Chondrocyte (in vitro differentiated cells): Measurements from ENCODE around the gene CPZ. TPM values are rescaled to one million over a fixed set of nuclear protein-coding genes. Genes with fewer than 3 reads are reported as not detected.
A peak's percentile ranks its signal among the peaks of the same experiment; 100 is the strongest.

Experiments
- DNase-seq: peaks from one replicate; pipeline ENCODE4 v3.0.0; 2021; ENCODE audit warnings: mixed read lengths, low spot score
- H3K27ac Mint-ChIP-seq: one replicate; pipeline ENCODE4 v1.8.0; 2021; ENCODE audit warnings: mild to moderate bottlenecking, moderate library complexity, mixed read lengths; ENCODE audit not compliant: unreplicated experiment
- H3K27me3 Mint-ChIP-seq: 2 replicates; pipeline ENCODE4 v1.8.0; 2021; ENCODE audit warnings: low read depth, mixed read lengths
- H3K36me3 Mint-ChIP-seq: 2 replicates; pipeline ENCODE4 v1.8.0; 2021; ENCODE audit warnings: low read depth, mixed read lengths
- H3K4me1 Mint-ChIP-seq: 2 replicates; pipeline ENCODE4 v1.8.0; 2021; ENCODE audit warnings: low read depth, mild to moderate bottlenecking, mixed read lengths
- H3K4me3 Mint-ChIP-seq: one replicate; pipeline ENCODE4 v1.8.0; 2021; ENCODE audit warnings: mild to moderate bottlenecking, moderate library complexity, mixed read lengths; ENCODE audit not compliant: unreplicated experiment
- H3K9me3 Mint-ChIP-seq: 2 replicates; pipeline ENCODE4 v1.8.0; 2021; ENCODE audit warnings: low read depth, mixed read lengths
- total RNA-seq: library from RNA; stranded (reverse); gene quantifications from 3 replicates; pipeline ENCODE4 v1.2.1, GENCODE V29; 2021
- TF ChIP-seq, protein P1 (sequence below): fragments of 200-600 bp; sonication (generic); IDR thresholded peaks from 2 replicates; pipeline ENCODE4 v1.5.0; 2021; ENCODE audit warnings: antibody characterized with exemption, mild to moderate bottlenecking, moderate library complexity

CPZ gene
- total RNA-seq, 1 donor from 2014 or later = 9.5 TPM

DNA sequence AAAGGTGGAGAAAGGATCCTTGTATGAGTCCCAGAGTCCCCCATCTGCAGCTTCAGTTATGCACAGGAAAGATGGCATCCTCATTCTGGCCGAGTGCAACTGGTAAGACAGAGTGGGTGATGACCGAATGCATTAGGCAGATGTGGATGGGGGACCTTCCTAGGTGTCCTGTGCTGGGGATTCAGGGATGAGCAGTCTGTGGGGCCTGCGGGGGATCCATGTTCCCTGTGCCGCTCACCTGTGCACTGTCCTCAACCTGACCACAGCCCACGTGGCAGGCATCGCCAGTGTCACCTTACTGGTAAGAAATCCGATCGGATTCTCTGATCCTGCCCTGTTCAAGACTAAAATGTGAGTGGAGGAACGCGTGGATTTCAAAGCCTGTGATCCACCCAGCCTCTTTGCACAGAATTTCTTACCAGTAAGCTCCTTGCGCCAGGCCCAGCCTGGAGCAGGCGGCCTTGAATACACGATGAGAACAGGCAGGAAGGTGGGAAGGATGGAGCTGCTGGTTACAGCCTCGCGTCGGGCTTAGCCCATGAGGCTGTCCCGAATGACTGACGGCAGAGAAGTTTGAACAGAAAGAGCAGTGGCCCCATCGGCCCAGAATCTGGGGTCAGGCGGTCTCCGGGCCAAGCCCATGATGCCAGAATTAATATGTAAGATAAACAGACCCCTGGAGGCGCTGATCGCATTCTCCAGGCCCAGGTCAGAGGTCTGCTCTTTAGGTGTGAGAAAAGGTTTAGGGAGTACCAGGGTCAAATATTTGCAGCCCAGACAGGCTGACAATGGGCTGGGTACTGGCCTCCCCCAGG lies 56.5 kb downstream of the CPZ start:
- Mint-ChIP-seq H3K36me3 (no peaks in the 10 kb centered on the region), H3K9me3 (no peaks in the 10 kb centered on the region), H3K4me1 (no peaks in the 10 kb centered on the region), H3K4me3 (no peak overlapping the region), H3K27ac (no peak overlapping the region), H3K27me3 (peaks cover 30% of the 10 kb centered on the region)
- DNase-seq = peak; percentile 64
- TF ChIP-seq, protein P1, sequence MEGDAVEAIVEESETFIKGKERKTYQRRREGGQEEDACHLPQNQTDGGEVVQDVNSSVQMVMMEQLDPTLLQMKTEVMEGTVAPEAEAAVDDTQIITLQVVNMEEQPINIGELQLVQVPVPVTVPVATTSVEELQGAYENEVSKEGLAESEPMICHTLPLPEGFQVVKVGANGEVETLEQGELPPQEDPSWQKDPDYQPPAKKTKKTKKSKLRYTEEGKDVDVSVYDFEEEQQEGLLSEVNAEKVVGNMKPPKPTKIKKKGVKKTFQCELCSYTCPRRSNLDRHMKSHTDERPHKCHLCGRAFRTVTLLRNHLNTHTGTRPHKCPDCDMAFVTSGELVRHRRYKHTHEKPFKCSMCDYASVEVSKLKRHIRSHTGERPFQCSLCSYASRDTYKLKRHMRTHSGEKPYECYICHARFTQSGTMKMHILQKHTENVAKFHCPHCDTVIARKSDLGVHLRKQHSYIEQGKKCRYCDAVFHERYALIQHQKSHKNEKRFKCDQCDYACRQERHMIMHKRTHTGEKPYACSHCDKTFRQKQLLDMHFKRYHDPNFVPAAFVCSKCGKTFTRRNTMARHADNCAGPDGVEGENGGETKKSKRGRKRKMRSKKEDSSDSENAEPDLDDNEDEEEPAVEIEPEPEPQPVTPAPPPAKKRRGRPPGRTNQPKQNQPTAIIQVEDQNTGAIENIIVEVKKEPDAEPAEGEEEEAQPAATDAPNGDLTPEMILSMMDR = no peak

DNA sequence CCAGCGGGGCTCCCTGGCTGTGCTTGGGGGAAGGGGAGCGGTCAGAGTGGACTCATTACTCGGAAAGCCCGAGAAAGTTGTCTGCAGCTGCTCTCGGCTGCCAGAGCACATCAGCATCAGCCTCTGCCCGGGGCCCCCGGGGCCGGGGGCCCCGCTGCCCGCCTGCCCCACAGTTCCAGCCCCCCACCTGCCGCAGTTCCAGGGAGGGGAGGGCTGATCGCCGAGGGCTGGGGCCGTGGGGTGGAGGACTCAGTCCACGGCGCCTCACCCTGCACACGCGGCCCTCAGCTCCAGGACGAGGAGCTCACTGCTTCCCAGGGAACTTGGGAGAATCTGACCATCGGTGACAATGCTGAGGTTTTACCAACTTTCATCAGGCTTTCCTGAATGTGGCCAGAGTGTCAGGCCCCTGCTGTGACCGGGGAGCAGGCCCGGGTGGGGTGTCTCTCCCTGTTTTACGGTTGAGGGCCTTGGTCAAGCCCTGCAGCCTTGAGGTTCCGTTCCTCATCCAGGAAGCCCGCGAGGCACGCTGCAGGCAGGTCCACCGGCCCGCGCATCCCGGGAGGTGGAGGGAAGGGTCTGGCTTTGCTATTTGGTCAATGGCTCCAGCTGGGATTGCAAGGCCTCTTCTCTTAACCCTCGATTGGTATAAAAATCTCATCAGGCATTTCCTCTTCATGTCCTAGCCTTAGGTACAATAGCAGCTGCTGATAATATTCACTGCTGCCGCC lies 57.2 kb downstream of the CPZ start:
- Mint-ChIP-seq H3K9me3 (peaks cover 4% of the 10 kb centered on the region), H3K4me1 (no peaks in the 10 kb centered on the region), H3K4me3 (no peak overlapping the region), H3K27ac (no peak overlapping the region), H3K27me3 (peaks cover 30% of the 10 kb centered on the region), H3K36me3 (no peaks in the 10 kb centered on the region)
- DNase-seq = peak; percentile 73
- TF ChIP-seq, protein P1 = no peak

DNA sequence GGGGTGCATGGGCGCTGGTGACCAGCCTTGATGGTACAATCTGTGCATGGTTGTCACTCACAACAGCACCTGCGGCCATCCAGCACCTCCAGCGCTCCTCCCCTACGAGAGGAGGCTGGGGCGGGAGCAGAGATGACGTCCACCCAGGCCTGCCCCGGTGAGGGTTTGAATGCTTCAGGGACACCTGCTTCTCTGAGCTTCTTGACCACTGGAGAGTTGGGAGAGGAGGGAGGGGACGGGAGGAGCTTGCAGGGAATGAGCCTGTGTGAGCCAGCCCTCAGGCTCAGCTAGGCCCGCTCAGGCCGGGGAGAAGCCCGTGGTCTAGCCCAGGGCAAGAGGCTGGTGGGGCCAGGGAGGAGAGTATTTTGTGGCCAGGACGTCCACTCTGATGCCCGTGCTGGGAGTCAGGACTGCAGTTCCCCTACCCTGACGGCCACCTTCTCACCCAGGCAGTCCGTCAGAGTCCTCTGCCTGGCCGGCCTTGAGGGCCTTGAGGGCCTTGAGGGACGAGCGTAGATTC lies 59.2 kb downstream of the CPZ start:
- Mint-ChIP-seq H3K9me3 (peaks cover 4% of the 10 kb centered on the region), H3K27me3 (peaks cover 33% of the 10 kb centered on the region), H3K36me3 (no peaks in the 10 kb centered on the region), H3K27ac (no peak overlapping the region), H3K4me3 (no peak overlapping the region), H3K4me1 (no peaks in the 10 kb centered on the region)
- DNase-seq = peak; percentile 90
- TF ChIP-seq, protein P1 = no peak

DNA sequence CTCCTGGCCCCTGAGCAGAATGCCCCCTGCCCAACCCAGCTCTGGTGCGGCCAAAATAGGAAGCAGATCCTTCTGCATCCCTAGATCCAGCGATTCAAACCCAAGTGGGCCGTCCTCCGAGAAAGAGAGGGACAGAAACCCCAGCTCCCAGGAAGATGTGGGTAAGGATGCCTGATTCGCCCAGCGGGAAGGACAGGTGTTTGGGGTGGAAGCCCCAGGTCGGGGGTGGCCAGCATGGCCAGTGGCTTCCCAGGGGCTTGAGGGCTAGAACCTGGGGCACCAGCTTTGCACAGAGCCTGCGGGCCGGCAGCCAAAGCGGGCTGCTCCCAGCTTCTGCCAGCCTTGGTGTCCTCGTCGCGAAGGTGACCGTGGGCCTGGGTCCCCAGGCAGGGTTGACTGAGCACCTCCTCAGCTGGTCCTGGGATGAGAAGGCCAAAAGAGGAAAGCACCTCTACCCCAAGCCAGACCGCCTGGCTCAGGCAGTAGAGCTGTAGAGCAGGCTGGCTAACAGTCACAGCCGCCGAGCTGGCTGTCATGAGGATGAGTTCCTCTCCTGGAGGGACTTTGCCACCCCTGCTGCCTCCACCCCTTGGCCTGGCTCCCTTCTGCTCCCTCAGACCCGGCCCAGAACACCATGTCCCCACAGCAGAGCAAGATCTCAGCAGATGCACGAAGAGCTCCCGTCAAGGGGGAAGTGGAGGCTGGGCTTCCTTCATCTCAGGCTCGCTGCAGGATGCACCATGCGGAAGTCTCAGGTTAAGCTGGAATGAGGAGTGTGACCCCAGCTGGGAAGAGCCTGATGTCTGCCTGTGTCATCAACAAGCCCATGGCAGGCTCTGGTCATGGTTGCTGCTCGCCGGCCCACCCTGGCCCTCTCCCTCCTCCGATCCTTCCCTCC lies 59.9 kb downstream of the CPZ start:
- Mint-ChIP-seq H3K27ac (no peak overlapping the region), H3K36me3 (no peaks in the 10 kb centered on the region), H3K4me3 (no peak overlapping the region), H3K4me1 (no peaks in the 10 kb centered on the region), H3K27me3 (peaks cover 34% of the 10 kb centered on the region), H3K9me3 (peaks cover 4% of the 10 kb centered on the region)
- TF ChIP-seq, protein P1 = no peak
- peak; percentile 77 for DNase-seq
